ENCODE results near the gene STK39. TPM values are rescaled to one million over a fixed set of nuclear protein-coding genes. Genes with fewer than 3 reads are reported as not detected.

Gene STK39
- total RNA-seq (2022; extraction: Qiagen RNA extraction; ENCODE audit: low read depth) = 11.4 to 23.9 TPM (median 18.3 TPM) in 5 replicates

DNA sequence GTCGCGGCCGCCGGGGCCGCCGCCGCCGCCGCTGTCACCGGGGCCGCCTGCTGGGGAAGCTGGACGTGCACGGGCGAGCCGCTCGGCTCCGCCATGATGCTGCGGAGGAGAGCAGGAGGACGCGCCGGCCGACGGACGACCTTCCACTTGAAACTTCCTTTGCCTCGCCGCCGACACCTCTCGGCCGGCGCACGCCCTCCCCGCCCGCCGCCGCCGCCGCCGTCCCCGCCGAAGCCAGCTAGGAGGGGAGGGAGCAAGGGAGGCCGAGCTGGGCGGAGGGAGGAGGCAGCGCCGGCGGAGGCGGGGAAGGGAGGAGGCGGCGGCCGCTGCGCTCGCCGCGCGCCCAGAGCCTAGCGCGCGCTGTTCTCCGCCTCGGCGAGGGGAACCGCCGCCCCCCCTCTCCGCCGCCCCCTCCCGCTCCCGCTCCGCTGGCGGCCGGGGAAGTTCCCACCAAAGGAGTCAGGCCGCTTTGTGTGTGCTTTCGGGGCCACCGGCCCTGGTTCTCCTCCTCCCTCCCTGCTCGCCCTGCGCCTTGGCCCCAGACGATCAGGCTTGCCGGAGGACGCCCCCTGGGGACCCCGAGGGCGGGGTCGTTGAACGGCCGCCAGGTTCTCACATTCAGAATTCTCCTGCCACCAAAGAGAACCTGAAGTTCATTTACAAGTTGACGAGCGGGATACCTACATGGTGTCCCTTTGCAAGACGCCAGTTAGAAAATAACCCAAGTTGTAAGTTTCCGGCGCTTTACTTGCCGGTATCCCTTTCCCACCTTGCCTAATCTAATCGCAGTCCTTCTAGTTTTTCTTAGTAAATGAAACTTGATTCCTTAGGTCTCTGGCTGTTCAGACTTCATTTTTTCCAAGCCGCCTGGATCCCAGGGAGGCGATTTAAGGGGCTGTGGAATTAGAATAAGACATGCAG lies at the start of gene STK39:
TSS of gene STK39 (minus strand) at position 255 of the 921 bp plus-strand sequence. CDS start at position 95, 160 bp downstream.

Other genes with a start within 250 kb of the STK39 start
- gene CERS6, start 208.7 kb upstream of the STK39 start, total RNA-seq (2022; extraction: Qiagen RNA extraction; ENCODE audit: low read depth) = 9.5 to 18.4 TPM (median 16.2 TPM) in 5 replicates

Measured in A549 treated with ZK216348 at 1 μM for 4 hours (cell line).